Stimulated activated CD4-positive, alpha-beta T cell treated with anti-CD3 and anti-CD28 coated beads, Interleukin-12 subunit alpha, Interleukin-12 subunit beta, amount 100 ng/mL, for 48 hours (primary cell): ENCODE results near the gene HMGXB4.

Experiments used
- DNase-seq, 3 donors: peaks; one replicate each; pipeline ENCODE4 v3.0.0-alpha.2; 2020; ENCODE audit warnings: low read depth in 2 of 3, low spot score in 1 of 3

Gene HMGXB4

GRCh38 chr22:35324762-35325161, 67.5 kb downstream of the HMGXB4 start:
- DNase-seq, result no peak

DNA sequence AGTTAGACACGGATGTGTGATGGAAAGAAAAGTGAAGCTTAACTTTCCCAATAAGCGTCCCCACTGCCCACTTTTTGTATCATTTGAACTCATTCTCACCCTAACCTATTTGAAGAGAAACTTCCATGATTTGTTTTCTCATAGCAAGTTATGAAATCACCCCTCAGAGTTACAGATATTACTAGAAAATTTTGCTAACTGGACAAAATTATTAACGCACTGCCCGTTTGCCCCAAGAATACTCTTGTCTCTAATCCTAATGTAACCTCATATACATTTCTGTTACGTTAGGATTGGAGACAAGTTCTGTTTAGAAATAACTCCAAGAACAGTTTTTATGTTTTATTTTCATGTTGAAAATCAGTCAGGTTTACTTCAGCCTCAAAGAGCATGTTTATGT, 67.9 kb downstream of the HMGXB4 start:
- DNase-seq, result no peak

DNA sequence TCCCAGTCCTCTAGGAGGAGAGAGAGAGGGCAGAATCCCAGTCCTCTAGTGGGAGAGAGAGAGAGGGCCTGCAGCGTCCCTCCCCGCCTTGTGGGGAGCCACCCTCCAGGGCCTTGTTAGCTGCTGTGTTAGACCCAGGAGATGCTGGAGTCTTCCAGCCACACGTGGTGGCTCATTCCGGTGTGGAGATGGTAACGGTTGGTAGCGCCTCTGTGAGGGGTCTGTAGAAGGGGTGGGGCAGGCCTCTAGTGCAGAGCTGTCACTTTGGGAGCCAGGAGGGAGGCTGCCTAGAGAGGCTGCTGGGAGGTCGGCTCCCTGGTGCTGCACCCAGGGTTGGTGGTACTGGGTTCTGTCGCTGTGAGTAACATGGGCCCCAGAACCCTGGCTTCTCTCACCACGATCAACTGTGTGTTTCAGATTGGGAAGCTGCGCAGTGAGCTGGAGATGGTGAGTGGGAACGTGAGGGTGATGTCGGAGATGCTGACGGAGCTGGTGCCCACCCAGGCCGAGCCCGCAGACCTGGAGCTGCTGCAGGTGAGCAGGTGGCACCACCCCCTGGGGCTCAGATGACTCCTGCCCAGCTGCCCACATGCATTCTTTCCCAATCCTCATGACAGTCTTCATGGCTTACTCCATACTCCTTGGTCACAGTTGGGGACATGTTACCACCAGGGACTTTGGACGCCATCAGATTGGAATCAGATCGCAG, 69.7 kb downstream of the HMGXB4 start:
- no peak for DNase-seq

DNA sequence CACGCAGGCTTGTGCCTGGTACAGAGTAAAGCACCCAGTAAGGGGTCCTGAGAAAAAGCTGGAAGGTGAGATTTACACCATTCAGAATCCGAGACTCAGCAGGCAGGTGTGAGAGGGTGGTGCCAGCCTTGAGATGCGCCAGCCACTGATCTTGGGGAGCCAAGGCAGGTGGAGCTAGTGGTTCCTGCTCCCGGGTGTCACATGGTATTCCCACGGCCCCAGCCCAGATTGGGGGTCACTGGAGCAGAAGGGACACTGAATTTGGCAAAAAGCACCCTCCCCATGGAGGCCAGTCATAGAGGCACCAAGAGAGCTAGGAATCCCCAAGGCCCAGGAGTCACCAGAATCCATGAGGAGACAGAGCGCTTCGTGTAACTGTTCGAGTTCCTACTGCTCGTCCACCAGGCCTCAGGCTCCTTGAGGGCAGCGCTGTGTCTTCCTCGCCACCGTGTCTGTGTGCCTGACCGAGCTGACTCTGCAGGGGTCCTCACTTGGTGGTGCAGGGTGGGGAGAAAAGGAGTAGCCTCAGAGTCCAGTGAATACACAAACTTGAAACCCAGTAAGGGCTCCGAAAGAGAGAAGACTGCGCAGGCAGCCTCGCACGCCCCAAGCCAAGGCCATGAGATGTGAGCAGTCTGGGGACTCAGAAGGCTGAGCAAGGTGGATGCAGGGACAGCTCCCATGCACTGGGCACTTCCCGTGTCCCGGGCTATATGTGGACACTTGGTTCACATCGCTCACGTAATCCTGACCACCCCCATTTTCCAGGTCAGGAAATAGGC, 70.6 kb downstream of the HMGXB4 start:
- no peak for DNase-seq

DNA sequence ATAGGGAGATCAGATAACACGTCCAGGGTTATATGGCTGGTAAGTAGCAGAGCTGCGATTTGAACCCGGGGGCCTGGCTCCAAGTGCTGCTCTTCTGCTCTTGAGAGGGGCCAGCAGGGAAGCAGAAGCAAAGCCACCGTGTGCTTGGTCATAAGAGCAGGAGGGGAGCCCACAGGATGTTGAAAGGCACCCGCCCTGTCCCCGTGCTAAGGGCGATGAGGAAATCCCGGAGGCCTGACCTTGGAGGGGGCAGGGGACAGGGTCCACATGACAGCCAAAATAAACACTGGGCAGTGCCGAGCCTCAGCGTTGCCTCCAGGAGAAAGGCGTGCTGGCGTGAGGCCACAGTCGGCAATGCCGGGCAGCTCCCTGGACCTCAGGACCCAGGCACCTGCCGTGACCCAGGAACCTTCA, 71.2 kb downstream of the HMGXB4 start:
- DNase-seq, result no peak

- no peak for DNase-seq
These were observed 72.0 kb downstream of the HMGXB4 start for GRCh38 chr22:35329114-35329847.

DNA sequence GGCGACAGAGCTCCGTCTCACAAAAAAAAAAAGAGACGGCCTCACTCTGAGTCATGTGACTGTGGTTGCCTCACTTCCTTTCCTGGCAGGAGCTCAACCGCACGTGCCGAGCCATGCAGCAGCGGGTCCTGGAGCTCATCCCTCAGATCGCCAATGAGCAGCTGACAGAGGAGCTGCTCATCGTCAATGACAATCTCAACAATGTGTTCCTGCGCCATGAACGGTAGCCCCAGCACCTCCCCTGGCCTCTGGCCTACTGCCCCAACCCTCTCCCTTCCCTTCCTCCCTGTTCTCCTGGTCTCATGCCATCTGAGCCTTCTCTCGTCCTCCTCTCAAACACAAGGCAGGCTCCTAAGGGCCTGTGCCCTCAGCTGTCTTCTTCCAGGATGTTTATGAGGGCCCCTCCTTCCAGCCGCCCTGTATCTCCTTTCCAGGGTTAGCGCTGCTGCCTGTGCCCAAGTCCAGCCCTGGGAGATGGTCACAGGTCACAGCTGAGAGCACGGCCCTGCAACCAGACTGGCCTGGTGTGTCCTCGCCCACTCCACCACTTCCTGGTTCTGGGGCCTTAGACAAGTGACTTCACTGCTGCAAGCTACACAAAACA, 73.1 kb downstream of the HMGXB4 start:
- DNase-seq, result peak in 2 of 3 donors; percentile 57 to 58

- no peak for DNase-seq
These were observed 75.0 kb downstream of the HMGXB4 start for GRCh38 chr22:35332278-35332677.

DNA sequence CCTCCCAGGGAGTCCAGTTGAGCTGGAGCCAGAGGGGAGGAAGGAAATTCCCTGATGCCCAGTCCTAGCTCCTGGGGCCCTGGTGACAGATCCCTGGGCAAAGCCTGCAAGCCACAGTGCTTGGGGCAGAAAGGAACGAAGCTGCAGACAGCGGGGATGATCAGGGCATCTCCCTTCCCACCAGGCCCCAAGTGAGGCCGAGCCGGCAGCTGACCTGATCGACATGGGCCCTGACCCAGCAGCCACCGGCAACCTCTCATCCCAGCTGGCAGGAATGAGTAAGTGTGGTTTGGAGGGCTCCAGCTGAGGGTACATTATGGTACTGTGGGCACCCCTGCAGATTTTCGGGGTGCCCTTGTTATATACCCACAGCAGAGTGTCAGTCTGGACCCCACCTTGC, 75.9 kb downstream of the HMGXB4 start:
- no peak for DNase-seq

- DNase-seq, result no peak
These were observed 76.7 kb downstream of the HMGXB4 start for GRCh38 chr22:35334004-35334403.

DNA sequence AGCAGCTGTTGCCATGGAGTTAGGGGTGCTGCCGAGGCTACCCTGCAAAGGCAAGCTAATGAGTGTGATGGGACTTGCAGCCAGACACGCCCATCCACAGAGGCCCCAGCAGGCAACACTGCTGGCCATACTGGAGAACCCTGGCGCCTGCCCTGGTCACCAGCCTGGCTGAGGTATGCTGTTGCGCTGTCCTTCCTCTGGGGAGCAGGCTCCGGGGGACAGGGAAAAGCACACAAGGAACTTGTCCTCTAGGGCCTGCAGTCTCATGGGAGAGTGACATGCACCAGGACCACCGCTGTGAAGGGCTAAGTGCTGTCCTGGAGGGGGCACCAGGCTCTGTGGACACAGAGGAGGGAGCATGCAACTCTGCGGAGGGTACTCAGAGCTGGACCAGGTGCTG, 78.2 kb downstream of the HMGXB4 start:
- DNase-seq, result no peak

DNA sequence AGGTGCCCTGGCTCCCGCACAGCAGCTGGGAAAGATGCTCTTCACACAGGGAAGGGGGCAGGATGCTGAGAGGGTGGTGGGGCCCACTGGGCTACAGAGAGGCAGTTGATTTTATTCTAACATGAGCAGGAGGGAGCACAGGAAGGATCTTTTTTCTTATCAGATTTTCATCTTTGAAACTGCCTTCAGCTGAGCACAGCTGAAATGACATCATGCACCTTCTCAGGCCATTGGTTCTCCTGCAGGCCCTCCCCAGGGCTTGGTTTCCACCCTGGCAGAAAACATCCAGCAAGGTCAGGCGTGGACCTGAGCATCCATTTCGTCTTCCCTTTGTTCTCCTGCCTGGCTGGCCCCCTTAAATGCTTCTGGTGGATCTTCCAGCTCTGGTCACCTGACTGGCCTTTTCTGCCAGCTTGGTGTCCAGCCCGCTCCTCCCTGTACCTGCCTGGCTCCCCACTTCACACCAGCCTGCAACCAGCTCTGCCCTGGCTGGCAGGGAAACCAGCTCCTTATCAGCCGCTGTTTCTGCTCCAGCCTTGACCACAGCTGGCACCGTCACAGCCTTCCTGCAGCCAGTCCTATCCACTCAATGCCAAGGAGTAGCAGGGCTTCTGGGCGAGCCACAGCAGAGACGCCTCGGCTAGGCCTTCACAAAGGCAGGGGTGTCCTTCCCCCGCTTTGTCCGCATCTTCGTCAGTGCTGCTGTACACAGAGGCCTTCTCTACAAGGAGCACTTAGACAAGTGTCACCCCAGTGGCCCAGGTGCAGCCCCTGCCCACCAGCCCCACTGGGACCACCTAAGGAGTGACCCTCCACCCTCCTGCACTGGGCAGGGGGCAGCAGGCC, 78.9 kb downstream of the HMGXB4 start:
- DNase-seq, result no peak

DNA sequence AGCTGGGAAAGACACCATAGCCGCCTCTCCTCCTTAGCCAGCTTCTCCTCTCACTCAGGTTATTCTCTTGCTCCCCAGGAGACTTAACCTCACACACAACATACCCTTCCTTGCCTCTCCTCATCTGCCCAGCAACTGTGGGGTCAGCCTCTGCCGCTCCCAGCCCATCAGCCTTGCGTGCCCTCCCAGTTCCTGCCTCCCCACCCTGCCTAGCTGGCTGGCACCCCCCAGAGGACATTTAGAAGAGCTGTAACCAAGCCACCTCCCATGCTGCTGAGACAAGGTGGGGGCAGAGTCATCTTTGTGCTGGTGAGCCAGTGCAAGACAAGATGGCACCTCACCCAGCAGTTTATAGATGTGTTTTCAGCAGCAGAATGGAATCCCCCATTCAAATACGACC, 80.6 kb downstream of the HMGXB4 start:
- DNase-seq, result no peak

- DNase-seq, result no peak
These were observed 84.0 kb downstream of the HMGXB4 start for GRCh38 chr22:35341090-35341874.

- DNase-seq, result no peak
These were observed 85.1 kb downstream of the HMGXB4 start for GRCh38 chr22:35342390-35342789.

GRCh38 chr22:35343664-35344550, 86.6 kb downstream of the HMGXB4 start:
- DNase-seq, result no peak

- no peak for DNase-seq
These were observed 87.8 kb downstream of the HMGXB4 start for GRCh38 chr22:35344956-35345690.
